A673 (cell line): ENCODE data around the gene DOK1. TPM values are rescaled to one million over a fixed set of nuclear protein-coding genes. Genes with fewer than 3 reads are reported as not detected.

ENCODE experiments used
- BruUV-seq: library from RNA; stranded (reverse); fragments of 400-500 nt; replicated peaks from 2 replicates; lab custom pipeline; 2021; lab: Mats Ljungman, UMichigan
- CTCF ChIA-PET: fragments of 300-600 bp; sonication (Branson Sonifier 250); formaldehyde crosslinking; loops from one replicate; lab custom pipeline; 2022; ENCODE audit warnings: antibody characterized with exemption; lab: Charles Lee
- POLR2A ChIA-PET: fragments of 300-600 bp; sonication (Branson Sonifier 250); formaldehyde crosslinking; loops from one replicate; lab custom pipeline; 2022; ENCODE audit warnings: antibody characterized with exemption; ENCODE audit not compliant: low non-redundant PET; lab: Charles Lee
- DNase-seq: peaks from one replicate; pipeline ENCODE4 v3.0.0-alpha.2; 2015; ENCODE audit warnings: low spot score
- H3K27ac ChIP-seq: fragments of 200-600 bp; sonication (generic); 2 replicates; pipeline ENCODE4 v1.5.1; 2016; ENCODE audit warnings: mixed run types, low read depth, mild to moderate bottlenecking, mixed read lengths, antibody characterized with exemption, low read length; ENCODE audit not compliant: poor library complexity, severe bottlenecking
- H3K27me3 ChIP-seq: fragments of 200-600 bp; sonication (generic); replicated peaks from 2 replicates; pipeline ENCODE4 v1.6.1; 2017; ENCODE audit warnings: mixed run types, low read depth, mild to moderate bottlenecking, mixed read lengths, antibody characterized with exemption, low read length; ENCODE audit not compliant: insufficient read depth, poor library complexity
- H3K36me3 ChIP-seq: fragments of 200-600 bp; sonication (generic); 2 replicates; pipeline ENCODE4 v1.6.1; 2016; ENCODE audit warnings: mixed run types, mild to moderate bottlenecking, mixed read lengths, antibody characterized with exemption, low read length; ENCODE audit not compliant: insufficient read depth, poor library complexity, severe bottlenecking
- H3K4me1 ChIP-seq: fragments of 200-600 bp; sonication (generic); 2 replicates; pipeline ENCODE4 v1.6.1; 2017; ENCODE audit warnings: mixed run types, mild to moderate bottlenecking, mixed read lengths, antibody characterized with exemption, low read length; ENCODE audit not compliant: insufficient read depth, poor library complexity, severe bottlenecking
- H3K4me3 ChIP-seq: fragments of 200-600 bp; sonication (generic); 2 replicates; pipeline ENCODE4 v1.5.1; 2016; ENCODE audit warnings: low read depth, mixed run types, mild to moderate bottlenecking, mixed read lengths, low read length; ENCODE audit not compliant: poor library complexity, severe bottlenecking
- H3K9me3 ChIP-seq: fragments of 200-600 bp; sonication (generic); 2 replicates; pipeline ENCODE4 v1.6.1; 2016; ENCODE audit warnings: mixed run types, low read depth, mild to moderate bottlenecking, mixed read lengths, antibody characterized with exemption, low read length; ENCODE audit not compliant: poor library complexity, severe bottlenecking
- EZH2 ChIP-seq: fragments of 200-600 bp; sonication (generic); IDR thresholded peaks from 2 replicates; pipeline ENCODE4 v1.6.1; 2017; ENCODE audit warnings: borderline replicate concordance, low read depth, mild to moderate bottlenecking, mixed read lengths, antibody characterized with exemption, low read length; ENCODE audit not compliant: poor library complexity, severe bottlenecking
- intact Hi-C: fragments of 100-400 bp; cut with micrococcal nuclease; formaldehyde crosslinking; loops from one replicate; pipeline ENCODE4 v1.10.0; 2022; ENCODE audit not compliant: unreplicated experiment
- total RNA-seq: library from RNA; stranded (reverse); gene quantifications from 2 replicates; pipeline ENCODE4 v1.2.3, GENCODE V29; 2021
- TF ChIP-seq, protein P1 (sequence below): fragments of 300-800, 200-600 bp; sonication (generic); conservative IDR thresholded peaks from 2 replicates; pipeline ENCODE4 v1.5.1; 2017; ENCODE audit warnings: low read depth, mild to moderate bottlenecking, antibody characterized with exemption, low read length, moderate library complexity, mixed read lengths

DOK1 gene
- total RNA-seq, 1 experiment from 2014 or later = 20.7 TPM

GRCh38 chr2:74576211-74576862 is 21.8 kb downstream of the DOK1 start:
- DNase-seq = no peak
- no peak overlapping the region for H3K27ac ChIP-seq
- CTCF ChIA-PET = no interaction called here

GRCh38 chr2:74576863-74577229 is 22.3 kb downstream of the DOK1 start:
- ChIA-PET POLR2A (no interaction called here), CTCF (no interaction called here)
- Histone ChIP-seq H3K9me3 (no peaks in the 10 kb centered on the region), H3K4me1 (no peaks in the 10 kb centered on the region), H3K4me3 (no peak overlapping the region), H3K36me3 (no peaks in the 10 kb centered on the region), H3K27ac (no peak overlapping the region), H3K27me3 (no peaks in the 10 kb centered on the region)
- TF ChIP-seq EZH2 = no peak
- DNase-seq = no peak
- intact Hi-C loops = no loop called here
- BruUV-seq = no TSS peak

More at GRCh38 chr2:74576211-74576862, 21.8 kb downstream of the DOK1 start:
- Histone ChIP-seq H3K27me3 (no peaks in the 10 kb centered on the region), H3K4me1 (no peaks in the 10 kb centered on the region), H3K4me3 (no peak overlapping the region), H3K9me3 (no peaks in the 10 kb centered on the region), H3K36me3 (no peaks in the 10 kb centered on the region)
- TF ChIP-seq, protein P1, sequence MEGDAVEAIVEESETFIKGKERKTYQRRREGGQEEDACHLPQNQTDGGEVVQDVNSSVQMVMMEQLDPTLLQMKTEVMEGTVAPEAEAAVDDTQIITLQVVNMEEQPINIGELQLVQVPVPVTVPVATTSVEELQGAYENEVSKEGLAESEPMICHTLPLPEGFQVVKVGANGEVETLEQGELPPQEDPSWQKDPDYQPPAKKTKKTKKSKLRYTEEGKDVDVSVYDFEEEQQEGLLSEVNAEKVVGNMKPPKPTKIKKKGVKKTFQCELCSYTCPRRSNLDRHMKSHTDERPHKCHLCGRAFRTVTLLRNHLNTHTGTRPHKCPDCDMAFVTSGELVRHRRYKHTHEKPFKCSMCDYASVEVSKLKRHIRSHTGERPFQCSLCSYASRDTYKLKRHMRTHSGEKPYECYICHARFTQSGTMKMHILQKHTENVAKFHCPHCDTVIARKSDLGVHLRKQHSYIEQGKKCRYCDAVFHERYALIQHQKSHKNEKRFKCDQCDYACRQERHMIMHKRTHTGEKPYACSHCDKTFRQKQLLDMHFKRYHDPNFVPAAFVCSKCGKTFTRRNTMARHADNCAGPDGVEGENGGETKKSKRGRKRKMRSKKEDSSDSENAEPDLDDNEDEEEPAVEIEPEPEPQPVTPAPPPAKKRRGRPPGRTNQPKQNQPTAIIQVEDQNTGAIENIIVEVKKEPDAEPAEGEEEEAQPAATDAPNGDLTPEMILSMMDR = no peak
- TF ChIP-seq EZH2 = no peak
- no TSS peak for BruUV-seq
- POLR2A ChIA-PET = no interaction called here
- intact Hi-C loops = no loop called here

DNA sequence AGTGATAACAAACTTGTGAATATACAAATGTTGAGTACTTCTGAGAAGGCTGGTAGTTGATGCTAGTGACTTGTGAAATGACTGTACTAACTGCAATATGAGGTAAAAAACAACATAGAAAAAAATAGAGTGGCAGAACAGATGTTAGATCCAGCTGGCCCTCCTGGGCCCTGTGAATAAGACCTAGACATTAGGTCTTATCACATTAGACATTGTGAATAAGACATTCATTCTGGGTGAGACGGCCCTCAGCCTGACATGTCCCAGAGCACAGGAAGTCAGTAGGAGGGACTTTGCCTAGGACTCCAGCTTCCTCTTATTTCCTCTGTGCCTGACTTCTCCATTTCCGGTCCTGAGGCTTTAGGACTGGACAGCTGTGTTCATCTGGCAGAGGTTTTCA is 22.9 kb downstream of the DOK1 start:
- TF ChIP-seq EZH2 = no peak
- TF ChIP-seq, protein P1 = no peak
- peak; percentile 28 for DNase-seq
- H3K27ac ChIP-seq = no peak overlapping the region
- H3K36me3 ChIP-seq = no peaks in the 10 kb centered on the region
- ChIA-PET CTCF (no interaction called here), POLR2A (no interaction called here)
- intact Hi-C loops = no loop called here
- no TSS peak for BruUV-seq
- no peaks in the 10 kb centered on the region for H3K4me1 ChIP-seq
- H3K27me3 ChIP-seq = no peaks in the 10 kb centered on the region
- no peaks in the 10 kb centered on the region for H3K9me3 ChIP-seq
- H3K4me3 ChIP-seq = no peak overlapping the region

- ChIA-PET CTCF (no interaction called here), POLR2A (no interaction called here)
- TF ChIP-seq EZH2 = no peak
- TF ChIP-seq, protein P1 = no peak
- no peaks in the 10 kb centered on the region for H3K27me3 ChIP-seq
- DNase-seq = no peak
- H3K36me3 ChIP-seq = no peaks in the 10 kb centered on the region
- no peaks in the 10 kb centered on the region for H3K9me3 ChIP-seq
- intact Hi-C loops = no loop called here
- peaks cover 4% of the 10 kb centered on the region for H3K4me1 ChIP-seq
- no peak overlapping the region for H3K27ac ChIP-seq
- BruUV-seq = no TSS peak
- no peak overlapping the region for H3K4me3 ChIP-seq
Measured at GRCh38 chr2:74578408-74578807, 23.9 kb downstream of the DOK1 start.
